IMR-90 (cell line): ENCODE results near the gene CAPRIN1. TPM values are rescaled to one million over a fixed set of nuclear protein-coding genes. Genes with fewer than 3 reads are reported as not detected.

Experiments
- ATAC-seq: fragments of 200-7000 bp; cut with Tn5 transposase; 2 replicates; pipeline ENCODE4 v1.9.1; 2020; ENCODE audit warnings: low read depth, mild to moderate bottlenecking, moderate library complexity
- BruUV-seq: library from RNA; stranded (reverse); fragments of 400-500 nt; replicated peaks from 2 replicates; lab custom pipeline; 2021; lab: Mats Ljungman, UMichigan
- CTCF ChIA-PET: fragments of 300-600 bp; formaldehyde crosslinking; extraction: SDS; loops from one replicate; lab custom pipeline; 2021; ENCODE audit warnings: antibody characterized with exemption; lab: Yijun Ruan, JAX
- POLR2A ChIA-PET: fragments of 300-600 bp; sonication (Branson Sonifier 250); formaldehyde crosslinking; loops from one replicate; lab custom pipeline; 2022; ENCODE audit warnings: antibody characterized with exemption; ENCODE audit not compliant: unreplicated experiment; lab: Charles Lee
- DNase-seq: peaks from one replicate; pipeline ENCODE4 v3.0.0; 2013
- H2AFZ ChIP-seq: replicated peaks from 2 replicates; pipeline ENCODE3; 2013; ENCODE audit warnings: low read length, mild to moderate bottlenecking; ENCODE audit not compliant: poor library complexity
- H2AK5ac ChIP-seq: 2 replicates; pipeline ENCODE4 v1.6.1; 2013; ENCODE audit warnings: low read depth, low read length, inconsistent platforms
- H2AK9ac ChIP-seq: replicated peaks from 2 replicates; pipeline ENCODE3; 2013; ENCODE audit warnings: mild to moderate bottlenecking, low read depth, low read length, moderate library complexity; ENCODE audit not compliant: poor library complexity
- H2BK120ac ChIP-seq: 2 replicates; pipeline ENCODE4 v1.6.1; 2013; ENCODE audit warnings: low read depth, low read length, inconsistent platforms
- H2BK15ac ChIP-seq: 3 replicates; pipeline ENCODE4 v1.6.1; 2013; ENCODE audit warnings: low read depth, low read length, inconsistent platforms
- H2BK20ac ChIP-seq: 2 replicates; pipeline ENCODE4 v1.6.1; 2013; ENCODE audit warnings: low read depth, mild to moderate bottlenecking, inconsistent platforms, low read length, moderate library complexity
- H2BK5ac ChIP-seq: 2 replicates; pipeline ENCODE4 v1.6.1; 2013; ENCODE audit warnings: mild to moderate bottlenecking, low read depth, low read length, inconsistent platforms; ENCODE audit not compliant: poor library complexity, severe bottlenecking
- H3K14ac ChIP-seq: replicated peaks from 2 replicates; pipeline ENCODE4 v1.6.1; 2013; ENCODE audit warnings: low read depth, low read length, inconsistent platforms
- H3K18ac ChIP-seq: 2 replicates; pipeline ENCODE4 v1.6.1; 2013; ENCODE audit warnings: low read depth, low read length, control low read depth
- H3K23ac ChIP-seq: 2 replicates; pipeline ENCODE4 v1.6.1; 2013; ENCODE audit warnings: low read depth, low read length, inconsistent platforms
- H3K27ac ChIP-seq: 2 replicates; pipeline ENCODE4 v1.5.1; 2013; ENCODE audit warnings: mild to moderate bottlenecking, control low read depth, low read length; ENCODE audit not compliant: insufficient read depth
- H3K27me3 ChIP-seq: 2 replicates; pipeline ENCODE4 v1.6.1; 2013; ENCODE audit warnings: low read length; ENCODE audit not compliant: control insufficient read depth, insufficient read depth
- H3K36me3 ChIP-seq: 2 replicates; pipeline ENCODE4 v1.6.1; 2013; ENCODE audit warnings: low read length, mixed read lengths; ENCODE audit not compliant: control insufficient read depth, insufficient read depth
- H3K4ac ChIP-seq: 2 replicates; pipeline ENCODE4 v1.6.1; 2013; ENCODE audit warnings: low read depth, low read length, inconsistent platforms
- H3K4me1 ChIP-seq: 2 replicates; pipeline ENCODE4 v1.6.1; 2013; ENCODE audit warnings: low read length, mixed read lengths; ENCODE audit not compliant: control insufficient read depth, insufficient read depth
- H3K4me2 ChIP-seq: 2 replicates; pipeline ENCODE4 v1.6.1; 2013; ENCODE audit warnings: low read depth, mild to moderate bottlenecking, control low read depth, low read length, moderate library complexity
- H3K4me3 ChIP-seq: 2 replicates; pipeline ENCODE4 v1.5.1; 2013; ENCODE audit warnings: low read depth, mild to moderate bottlenecking, control low read depth, low read length, moderate library complexity; ENCODE audit not compliant: insufficient read depth
- H3K56ac ChIP-seq: 2 replicates; pipeline ENCODE4 v1.6.1; 2013; ENCODE audit warnings: low read length, inconsistent platforms; ENCODE audit not compliant: insufficient read depth; ENCODE audit errors: extremely low read depth
- H3K79me1 ChIP-seq, 2 experiments: 2 replicates each; pipeline ENCODE4 v1.6.1; 2013; ENCODE audit warnings: low read length in 2 of 2, inconsistent platforms in 1 of 2, low read depth in 1 of 2
- H3K9ac ChIP-seq: 2 replicates; pipeline ENCODE4 v1.6.1; 2013; ENCODE audit warnings: low read depth, low read length, control low read depth
- H3K9me1 ChIP-seq: 2 replicates; pipeline ENCODE4 v1.6.1; 2013; ENCODE audit warnings: low read length, inconsistent platforms; ENCODE audit not compliant: insufficient read depth
- H3K9me3 ChIP-seq: 2 replicates; pipeline ENCODE4 v1.6.1; 2013; ENCODE audit warnings: low read length; ENCODE audit not compliant: control insufficient read depth, insufficient read depth
- H4K20me1 ChIP-seq: 2 replicates; pipeline ENCODE4 v1.6.1; 2013; ENCODE audit warnings: low read length, inconsistent platforms; ENCODE audit not compliant: insufficient read depth
- H4K5ac ChIP-seq: 2 replicates; pipeline ENCODE4 v1.6.1; 2013; ENCODE audit warnings: mild to moderate bottlenecking, low read depth, low read length, control low read depth
- H4K8ac ChIP-seq, 2 experiments: 2 replicates each; pipeline ENCODE4 v1.6.1; 2013; ENCODE audit warnings: low read depth in 2 of 2, low read length in 2 of 2, control low read depth in 1 of 2, inconsistent platforms in 1 of 2
- H4K91ac ChIP-seq: 2 replicates; pipeline ENCODE4 v1.6.1; 2013; ENCODE audit warnings: low read depth, low read length, inconsistent platforms; ENCODE audit not compliant: insufficient read depth
- BHLHE40 ChIP-seq: fragments of 150-350 bp; IDR thresholded peaks from 2 replicates; pipeline ENCODE4 v1.6.1; 2016; ENCODE audit warnings: mild to moderate bottlenecking, low read depth, low read length
- CEBPB ChIP-seq: IDR thresholded peaks from 2 replicates; pipeline ENCODE4 v1.6.1; 2012; ENCODE audit warnings: low read depth, low read length, improper control_type of control experiment
- CHD1 ChIP-seq: IDR thresholded peaks from 2 replicates; pipeline ENCODE4 v1.6.1; 2012; ENCODE audit warnings: low read depth, low read length, improper control_type of control experiment
- FOS ChIP-seq: fragments of 150-350 bp; IDR thresholded peaks from 2 replicates; pipeline ENCODE4 v1.6.1; 2016; ENCODE audit warnings: low read depth, low read length
- MAFK ChIP-seq: IDR thresholded peaks from 2 replicates; pipeline ENCODE4 v1.6.1; 2012; ENCODE audit warnings: low read depth, low read length, improper control_type of control experiment
- MAZ ChIP-seq: IDR thresholded peaks from 2 replicates; pipeline ENCODE4 v1.6.1; 2012; ENCODE audit warnings: low read depth, mild to moderate bottlenecking, low read length, improper control_type of control experiment, moderate library complexity, borderline replicate concordance
- MXI1 ChIP-seq: IDR thresholded peaks from 2 replicates; pipeline ENCODE4 v1.6.1; 2012; ENCODE audit warnings: low read depth, mild to moderate bottlenecking, low read length, moderate library complexity, borderline replicate concordance
- NFE2L2 ChIP-seq: fragments of 150-350 bp; IDR thresholded peaks from 2 replicates; pipeline ENCODE4 v1.6.1; 2016; ENCODE audit warnings: low read depth, mild to moderate bottlenecking, low read length
- POLR2A ChIP-seq: IDR thresholded peaks from 2 replicates; pipeline ENCODE4 v1.6.1; 2012; ENCODE audit warnings: mild to moderate bottlenecking, low read depth, low read length
- RAD21 ChIP-seq: IDR thresholded peaks from 2 replicates; pipeline ENCODE4 v1.6.1; 2012; ENCODE audit warnings: low read length, improper control_type of control experiment
- RCOR1 ChIP-seq: IDR thresholded peaks from 2 replicates; pipeline ENCODE4 v1.6.1; 2012; ENCODE audit warnings: mild to moderate bottlenecking, low read length, improper control_type of control experiment; ENCODE audit not compliant: insufficient replicate concordance
- RFX5 ChIP-seq: IDR thresholded peaks from 2 replicates; pipeline ENCODE4 v1.8.0; 2012; ENCODE audit warnings: low read depth, mild to moderate bottlenecking, low read length, moderate library complexity
- SMC3 ChIP-seq: fragments of 150-350 bp; IDR thresholded peaks from 2 replicates; pipeline ENCODE4 v1.6.1; 2016; ENCODE audit warnings: low read depth, mild to moderate bottlenecking, antibody characterized with exemption, low read length, moderate library complexity
- WGBS, 2 experiments: methylation state at CpG; one replicate each; pipeline versions ENCODE4 v1.1.5 to v1.1.7; 2013; ENCODE audit warnings: missing lambda C conversion rate in 2 of 2; ENCODE audit not compliant: insufficient read length in 1 of 2; ENCODE audit errors: extremely low coverage in 2 of 2; 5-methylcytosine and 5-hydroxymethylcytosine counted together
- dilution Hi-C: fragments of 300-500 bp; cut with HindIII; formaldehyde crosslinking; loops from one replicate; pipeline ENCODE4 v1.14.3; 2018; ENCODE audit warnings: low sequenced_read_pairs; ENCODE audit not compliant: unreplicated experiment
- in situ Hi-C: fragments of 300-500 bp; cut with MboI; formaldehyde crosslinking; loops from 3 replicates; pipeline ENCODE4 v1.14.3; 2019; ENCODE audit warnings: low sequenced_read_pairs, inconsistent platforms, mixed read lengths
- intact Hi-C: fragments of 100-400 bp; cut with micrococcal nuclease; formaldehyde crosslinking; loops from 2 replicates; pipeline ENCODE4 v1.10.0; 2022
- polyA plus RNA-seq, 3 experiments: library from polyadenylated mRNA; depleted of rRNA; stranded (reverse); fragments of >200 nt; gene quantifications; 2 replicates each; pipeline ENCODE4 v1.2.3, GENCODE V29; 2012; ENCODE audit warnings: low replicate concordance in 1 of 3
- total RNA-seq: library from RNA; depleted of rRNA; stranded (reverse); fragments of >200 nt; gene quantifications from 2 replicates; pipeline ENCODE4 v1.2.3, GENCODE V29; 2012
- TF ChIP-seq, protein P1 (sequence below): fragments of 150-350 bp; IDR thresholded peaks from 2 replicates; pipeline ENCODE4 v1.6.1; 2016; ENCODE audit warnings: low read depth, mild to moderate bottlenecking, low read length, moderate library complexity, borderline replicate concordance
- TF ChIP-seq, protein P2 (sequence below): conservative IDR thresholded peaks from 2 replicates; pipeline ENCODE4 v1.5.1; 2012; ENCODE audit warnings: mild to moderate bottlenecking, low read depth, low read length, improper control_type of control experiment
- TF ChIP-seq, protein P3 (sequence below): fragments of 150-350 bp; IDR thresholded peaks from 2 replicates; pipeline ENCODE4 v1.6.1; 2017; ENCODE audit warnings: mild to moderate bottlenecking, antibody characterized with exemption, low read length, low read depth

CAPRIN1 gene
- total and polyA plus RNA-seq, 2 of the 4 experiments (the other 2 are of a cell fraction): 127 to 253 TPM

DNA sequence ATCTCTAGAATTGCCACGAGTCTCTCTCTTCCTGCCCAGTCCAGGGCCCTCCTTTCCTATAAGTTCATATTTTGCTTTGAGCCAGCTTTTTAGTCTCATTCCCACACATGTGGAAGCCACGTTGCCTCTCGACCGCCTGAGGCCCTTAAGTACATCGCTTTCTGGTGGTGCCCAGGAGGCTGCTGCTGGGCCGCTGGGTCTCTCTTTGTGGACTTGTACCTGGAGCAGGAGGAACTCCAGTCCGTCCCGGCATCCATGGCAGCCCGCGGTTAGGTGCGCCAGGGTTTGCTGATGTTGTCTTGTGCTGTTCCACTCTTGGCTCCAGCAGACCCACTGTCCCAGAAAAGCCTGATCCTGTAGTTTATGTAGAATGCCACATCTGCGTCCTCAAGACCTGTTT lies 94.9 kb downstream of the CAPRIN1 start:
- no peak overlapping the region for H2BK15ac ChIP-seq
- no peak overlapping the region for H3K56ac ChIP-seq
- H3K27ac ChIP-seq: no peak overlapping the region
- H4K91ac ChIP-seq: no peak overlapping the region
- H3K4ac ChIP-seq: no peak overlapping the region
- H2BK5ac ChIP-seq: no peak overlapping the region
- no peak overlapping the region for H2AK5ac ChIP-seq
- TSS peak; percentile 83 for BruUV-seq
- H2BK120ac ChIP-seq: no peak overlapping the region
- no peaks in the 10 kb centered on the region for H3K9me1 ChIP-seq
- no peak for ATAC-seq
- H3K4me3 ChIP-seq: no peak overlapping the region
- H3K14ac ChIP-seq: no peak overlapping the region
- peak overlapping the region; percentile 79 for H2AK9ac ChIP-seq
- H3K4me1 ChIP-seq: no peaks in the 10 kb centered on the region; the same call in 1 of the 2 replicates
- no peaks in the 10 kb centered on the region for H3K27me3 ChIP-seq
- H3K4me2 ChIP-seq: no peak overlapping the region
- CTCF ChIA-PET: no interaction called here
- no peak overlapping the region for H3K9ac ChIP-seq
- no peak for DNase-seq
- intact Hi-C loops (no loop called here), in situ Hi-C loops (no loop called here), dilution Hi-C loops (no loop called here)
- H3K23ac ChIP-seq: no peak overlapping the region
- no peaks in the 10 kb centered on the region; a peak in 1 of 4 replicates for H3K79me1 ChIP-seq
- POLR2A ChIA-PET: no interaction called here
- peaks cover 63% of the 10 kb centered on the region for H3K36me3 ChIP-seq
- no peaks in the 10 kb centered on the region for H4K20me1 ChIP-seq
- no peak overlapping the region for H2AFZ ChIP-seq
- H4K5ac ChIP-seq: no peak overlapping the region
- WGBS, 2 experiments: 100% methylated on average over 2 of the region's 12 CpGs; no CpG with 5 or more reads in 1 of the 2 experiments
- TF ChIP-seq CHD1 (no peak), RFX5 (no peak), SMC3 (no peak), POLR2A (no peak), RCOR1 (no peak), MXI1 (no peak), FOS (no peak), RAD21 (no peak), MAFK (no peak), BHLHE40 (no peak), CEBPB (no peak), MAZ (no peak), NFE2L2 (no peak)
- TF ChIP-seq, protein P1, sequence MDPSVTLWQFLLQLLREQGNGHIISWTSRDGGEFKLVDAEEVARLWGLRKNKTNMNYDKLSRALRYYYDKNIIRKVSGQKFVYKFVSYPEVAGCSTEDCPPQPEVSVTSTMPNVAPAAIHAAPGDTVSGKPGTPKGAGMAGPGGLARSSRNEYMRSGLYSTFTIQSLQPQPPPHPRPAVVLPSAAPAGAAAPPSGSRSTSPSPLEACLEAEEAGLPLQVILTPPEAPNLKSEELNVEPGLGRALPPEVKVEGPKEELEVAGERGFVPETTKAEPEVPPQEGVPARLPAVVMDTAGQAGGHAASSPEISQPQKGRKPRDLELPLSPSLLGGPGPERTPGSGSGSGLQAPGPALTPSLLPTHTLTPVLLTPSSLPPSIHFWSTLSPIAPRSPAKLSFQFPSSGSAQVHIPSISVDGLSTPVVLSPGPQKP: no peak
- TF ChIP-seq, protein P2, sequence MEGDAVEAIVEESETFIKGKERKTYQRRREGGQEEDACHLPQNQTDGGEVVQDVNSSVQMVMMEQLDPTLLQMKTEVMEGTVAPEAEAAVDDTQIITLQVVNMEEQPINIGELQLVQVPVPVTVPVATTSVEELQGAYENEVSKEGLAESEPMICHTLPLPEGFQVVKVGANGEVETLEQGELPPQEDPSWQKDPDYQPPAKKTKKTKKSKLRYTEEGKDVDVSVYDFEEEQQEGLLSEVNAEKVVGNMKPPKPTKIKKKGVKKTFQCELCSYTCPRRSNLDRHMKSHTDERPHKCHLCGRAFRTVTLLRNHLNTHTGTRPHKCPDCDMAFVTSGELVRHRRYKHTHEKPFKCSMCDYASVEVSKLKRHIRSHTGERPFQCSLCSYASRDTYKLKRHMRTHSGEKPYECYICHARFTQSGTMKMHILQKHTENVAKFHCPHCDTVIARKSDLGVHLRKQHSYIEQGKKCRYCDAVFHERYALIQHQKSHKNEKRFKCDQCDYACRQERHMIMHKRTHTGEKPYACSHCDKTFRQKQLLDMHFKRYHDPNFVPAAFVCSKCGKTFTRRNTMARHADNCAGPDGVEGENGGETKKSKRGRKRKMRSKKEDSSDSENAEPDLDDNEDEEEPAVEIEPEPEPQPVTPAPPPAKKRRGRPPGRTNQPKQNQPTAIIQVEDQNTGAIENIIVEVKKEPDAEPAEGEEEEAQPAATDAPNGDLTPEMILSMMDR: no peak
- TF ChIP-seq, protein P3, sequence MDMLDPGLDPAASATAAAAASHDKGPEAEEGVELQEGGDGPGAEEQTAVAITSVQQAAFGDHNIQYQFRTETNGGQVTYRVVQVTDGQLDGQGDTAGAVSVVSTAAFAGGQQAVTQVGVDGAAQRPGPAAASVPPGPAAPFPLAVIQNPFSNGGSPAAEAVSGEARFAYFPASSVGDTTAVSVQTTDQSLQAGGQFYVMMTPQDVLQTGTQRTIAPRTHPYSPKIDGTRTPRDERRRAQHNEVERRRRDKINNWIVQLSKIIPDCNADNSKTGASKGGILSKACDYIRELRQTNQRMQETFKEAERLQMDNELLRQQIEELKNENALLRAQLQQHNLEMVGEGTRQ: no peak
- H2BK20ac ChIP-seq: no peak overlapping the region
- no peak overlapping the region for H3K18ac ChIP-seq
- H4K8ac ChIP-seq: no peak overlapping the region
- no peaks in the 10 kb centered on the region for H3K9me3 ChIP-seq
